Measurements from ENCODE around the gene SOBP. TPM values are rescaled to one million over a fixed set of nuclear protein-coding genes. Genes with fewer than 3 reads are reported as not detected.

SOBP gene
- total RNA-seq, 1 experiment from 2014 or later, result 0.13 TPM

- DNase-seq (ENCODE audit: low spot score), result no peak
These were observed 124.9 kb downstream of the SOBP start for GRCh38 chr6:107614828-107615227.

- DNase-seq (ENCODE audit: low spot score), result no peak
These were observed 126.9 kb downstream of the SOBP start for GRCh38 chr6:107616775-107617174.

GRCh38 chr6:107617341-107617932 lies 127.5 kb downstream of the SOBP start:
- no peak for DNase-seq (ENCODE audit: low spot score)

GRCh38 chr6:107618672-107619071 lies 128.8 kb downstream of the SOBP start:
- DNase-seq (ENCODE audit: low spot score), result no peak

GRCh38 chr6:107620732-107621131 lies 130.8 kb downstream of the SOBP start:
- no peak for DNase-seq (ENCODE audit: low spot score)

- DNase-seq (ENCODE audit: low spot score), result no peak
These were observed 131.5 kb downstream of the SOBP start for GRCh38 chr6:107621229-107621937.

- DNase-seq (ENCODE audit: low spot score), result no peak
These were observed 132.4 kb downstream of the SOBP start for GRCh38 chr6:107622269-107622668.

- DNase-seq (ENCODE audit: low spot score), result peak; percentile 49
These were observed 134.1 kb downstream of the SOBP start for GRCh38 chr6:107624050-107624449.

GRCh38 chr6:107624541-107624940 lies 134.6 kb downstream of the SOBP start:
- peak; percentile 34 for DNase-seq (ENCODE audit: low spot score)

GRCh38 chr6:107625264-107625663 lies 135.3 kb downstream of the SOBP start:
- no peak for DNase-seq (ENCODE audit: low spot score)

- DNase-seq (ENCODE audit: low spot score), result no peak
These were observed 136.7 kb downstream of the SOBP start for GRCh38 chr6:107626645-107627044.

GRCh38 chr6:107627969-107628368 lies 138.1 kb downstream of the SOBP start:
- no peak for DNase-seq (ENCODE audit: low spot score)

GRCh38 chr6:107628878-107629277 lies 139.0 kb downstream of the SOBP start:
- DNase-seq (ENCODE audit: low spot score), result no peak

GRCh38 chr6:107629548-107630129 lies 139.7 kb downstream of the SOBP start:
- DNase-seq (ENCODE audit: low spot score), result no peak

GRCh38 chr6:107630348-107630977 lies 140.5 kb downstream of the SOBP start:
- DNase-seq (ENCODE audit: low spot score), result no peak

GRCh38 chr6:107632381-107633136 lies 142.6 kb downstream of the SOBP start:
- no peak for DNase-seq (ENCODE audit: low spot score)

- DNase-seq (ENCODE audit: low spot score), result no peak
These were observed 143.9 kb downstream of the SOBP start for GRCh38 chr6:107633680-107634323.

- no peak for DNase-seq (ENCODE audit: low spot score)
These were observed 144.6 kb downstream of the SOBP start for GRCh38 chr6:107634324-107635056.

- DNase-seq (ENCODE audit: low spot score), result no peak
These were observed 145.2 kb downstream of the SOBP start for GRCh38 chr6:107635057-107635515.

GRCh38 chr6:107636486-107636885 lies 146.6 kb downstream of the SOBP start:
- no peak for DNase-seq (ENCODE audit: low spot score)
